KMS-11 (cell line): Measurements from ENCODE around the gene SLC66A2.

Source experiments
- H2AFZ ChIP-seq: fragments of 200-600 bp; sonication (generic); 2 replicates; pipeline ENCODE4 v1.6.1; 2016; ENCODE audit warnings: antibody characterized with exemption, mixed run types, low read depth
- H3K27ac ChIP-seq: fragments of 200-600 bp; sonication (generic); 2 replicates; pipeline ENCODE4 v1.6.1; 2016; ENCODE audit warnings: mild to moderate bottlenecking, mixed run types
- H3K27me3 ChIP-seq: fragments of 200-600 bp; sonication (generic); 2 replicates; pipeline ENCODE4 v1.6.1; 2017; ENCODE audit warnings: mild to moderate bottlenecking, low read depth, mixed run types, moderate library complexity; ENCODE audit not compliant: insufficient read depth
- H3K36me3 ChIP-seq: fragments of 200-600 bp; sonication (generic); 2 replicates; pipeline ENCODE4 v1.6.1; 2017; ENCODE audit warnings: mild to moderate bottlenecking, mixed run types; ENCODE audit not compliant: insufficient read depth
- H3K4me1 ChIP-seq: fragments of 200-600 bp; sonication (generic); 2 replicates; pipeline ENCODE4 v1.6.1; 2016; ENCODE audit warnings: mild to moderate bottlenecking, low read depth, mixed run types; ENCODE audit not compliant: poor library complexity, severe bottlenecking
- H3K4me2 ChIP-seq: fragments of 200-600 bp; sonication (generic); 2 replicates; pipeline ENCODE4 v1.7.0; 2016; ENCODE audit warnings: mild to moderate bottlenecking, mixed run types
- H3K4me3 ChIP-seq: fragments of 200-600 bp; sonication (generic); IDR thresholded peaks from 2 replicates; pipeline ENCODE4 v1.6.1; 2017; ENCODE audit warnings: low read depth, low read length, mixed read lengths; ENCODE audit not compliant: insufficient read depth
- H3K79me2 ChIP-seq: fragments of 200-600 bp; sonication (generic); 2 replicates; pipeline ENCODE4 v1.6.1; 2016; ENCODE audit warnings: low read depth, mixed run types; ENCODE audit not compliant: insufficient read depth
- H3K9ac ChIP-seq: fragments of 200-600 bp; sonication (generic); 2 replicates; pipeline ENCODE4 v1.6.1; 2016; ENCODE audit warnings: mild to moderate bottlenecking, mixed run types
- H4K20me1 ChIP-seq: fragments of 200-600 bp; sonication (generic); 2 replicates; pipeline ENCODE4 v1.6.1; 2016; ENCODE audit warnings: mild to moderate bottlenecking, mixed run types; ENCODE audit not compliant: insufficient read depth
- TF ChIP-seq, protein P1 (sequence below): fragments of 200-600 bp; sonication (generic); conservative IDR thresholded peaks from 2 replicates; pipeline ENCODE4 v1.6.1; 2017; ENCODE audit warnings: low read depth, mild to moderate bottlenecking, antibody characterized with exemption, low read length, moderate library complexity, mixed read lengths

The SLC66A2 gene

GRCh38 chr18:79905993-79906392 lies 45.5 kb downstream of the SLC66A2 start:
- TF ChIP-seq, protein P1, sequence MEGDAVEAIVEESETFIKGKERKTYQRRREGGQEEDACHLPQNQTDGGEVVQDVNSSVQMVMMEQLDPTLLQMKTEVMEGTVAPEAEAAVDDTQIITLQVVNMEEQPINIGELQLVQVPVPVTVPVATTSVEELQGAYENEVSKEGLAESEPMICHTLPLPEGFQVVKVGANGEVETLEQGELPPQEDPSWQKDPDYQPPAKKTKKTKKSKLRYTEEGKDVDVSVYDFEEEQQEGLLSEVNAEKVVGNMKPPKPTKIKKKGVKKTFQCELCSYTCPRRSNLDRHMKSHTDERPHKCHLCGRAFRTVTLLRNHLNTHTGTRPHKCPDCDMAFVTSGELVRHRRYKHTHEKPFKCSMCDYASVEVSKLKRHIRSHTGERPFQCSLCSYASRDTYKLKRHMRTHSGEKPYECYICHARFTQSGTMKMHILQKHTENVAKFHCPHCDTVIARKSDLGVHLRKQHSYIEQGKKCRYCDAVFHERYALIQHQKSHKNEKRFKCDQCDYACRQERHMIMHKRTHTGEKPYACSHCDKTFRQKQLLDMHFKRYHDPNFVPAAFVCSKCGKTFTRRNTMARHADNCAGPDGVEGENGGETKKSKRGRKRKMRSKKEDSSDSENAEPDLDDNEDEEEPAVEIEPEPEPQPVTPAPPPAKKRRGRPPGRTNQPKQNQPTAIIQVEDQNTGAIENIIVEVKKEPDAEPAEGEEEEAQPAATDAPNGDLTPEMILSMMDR, result no peak
- H4K20me1 ChIP-seq, result no peaks in the 10 kb centered on the region
- H3K4me3 ChIP-seq, result no peak overlapping the region
- no peaks in the 10 kb centered on the region for H3K36me3 ChIP-seq
- no peaks in the 10 kb centered on the region for H3K4me1 ChIP-seq
- H3K9ac ChIP-seq, result no peak overlapping the region
- no peaks in the 10 kb centered on the region for H3K79me2 ChIP-seq
- H3K27ac ChIP-seq, result no peak overlapping the region
- H3K27me3 ChIP-seq, result no peaks in the 10 kb centered on the region
- H3K4me2 ChIP-seq, result no peak overlapping the region
- no peak overlapping the region for H2AFZ ChIP-seq

DNA sequence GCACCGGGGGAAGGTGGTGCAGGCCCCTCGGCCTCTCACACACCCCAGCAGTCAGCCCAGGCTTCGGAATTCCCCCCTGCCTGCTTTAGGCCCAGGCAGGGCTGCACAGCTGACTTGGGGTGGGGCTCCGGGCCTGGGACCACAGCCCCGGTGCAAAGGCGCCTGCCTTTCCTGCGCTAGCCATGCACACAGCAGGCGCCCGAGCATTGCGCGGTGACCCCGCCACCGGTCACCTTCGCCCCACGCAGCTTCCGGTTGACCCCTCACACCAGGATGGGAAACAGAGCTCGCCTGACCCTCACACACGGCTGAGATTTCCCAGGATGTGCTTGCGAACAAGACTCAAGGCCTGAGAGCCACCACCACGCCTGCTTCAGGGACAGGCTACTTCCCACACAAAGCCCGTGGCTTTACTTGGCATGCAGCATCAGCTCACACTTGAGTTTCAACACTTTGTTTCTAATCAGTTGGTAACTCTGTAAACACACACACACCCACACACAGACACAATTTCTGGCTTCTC lies 46.0 kb downstream of the SLC66A2 start:
- TF ChIP-seq, protein P1, result no peak
- Histone ChIP-seq H3K9ac (no peak overlapping the region), H3K79me2 (no peaks in the 10 kb centered on the region), H3K4me1 (no peaks in the 10 kb centered on the region), H3K4me3 (no peak overlapping the region), H3K4me2 (no peak overlapping the region), H2AFZ (no peak overlapping the region), H4K20me1 (no peaks in the 10 kb centered on the region), H3K27ac (no peak overlapping the region), H3K27me3 (no peaks in the 10 kb centered on the region), H3K36me3 (no peaks in the 10 kb centered on the region)

DNA sequence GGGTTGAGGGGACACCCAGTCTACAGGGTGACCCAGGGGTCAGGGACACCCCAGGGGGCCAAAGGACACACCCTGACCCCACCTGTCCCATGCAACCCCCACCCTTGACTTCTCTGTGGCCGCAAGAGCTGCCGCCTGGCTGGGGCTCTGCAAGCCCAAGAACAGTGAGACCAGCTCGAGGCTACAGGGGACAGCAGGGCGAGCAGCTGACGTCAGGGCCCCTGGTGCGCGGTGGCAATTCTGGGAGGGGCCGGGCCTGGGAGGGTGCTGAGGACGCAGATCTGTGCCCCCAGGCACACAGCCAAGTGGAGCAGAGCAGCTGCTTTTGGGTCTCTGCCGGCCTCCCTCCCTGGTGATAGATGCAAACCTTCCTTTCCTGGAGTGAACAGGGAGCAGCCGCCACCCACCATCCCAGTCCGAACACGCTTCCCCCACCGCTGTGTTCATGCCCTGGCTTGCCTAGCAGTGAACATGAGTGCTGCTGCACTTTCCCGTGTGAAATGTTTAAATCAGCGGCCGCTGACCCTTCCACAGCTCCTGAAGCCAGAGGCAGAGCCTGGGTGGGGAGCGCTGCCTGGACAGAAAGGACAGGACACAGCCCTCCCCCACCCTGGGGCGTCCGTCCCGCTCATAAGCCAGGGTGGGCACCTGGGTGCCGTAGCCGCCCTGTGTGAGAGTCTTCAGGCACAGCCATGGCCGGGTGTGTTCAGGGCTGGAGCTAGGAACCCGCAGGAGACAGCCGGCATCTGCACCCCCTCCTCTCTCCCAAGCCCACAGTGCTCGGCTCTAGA lies 46.9 kb downstream of the SLC66A2 start:
- Histone ChIP-seq H3K79me2 (no peaks in the 10 kb centered on the region), H3K36me3 (no peaks in the 10 kb centered on the region), H3K27me3 (no peaks in the 10 kb centered on the region), H3K4me2 (no peak overlapping the region), H3K27ac (no peak overlapping the region), H3K4me1 (no peaks in the 10 kb centered on the region), H3K4me3 (no peak overlapping the region), H4K20me1 (no peaks in the 10 kb centered on the region), H3K9ac (no peak overlapping the region), H2AFZ (no peak overlapping the region)
- TF ChIP-seq, protein P1, result no peak

DNA sequence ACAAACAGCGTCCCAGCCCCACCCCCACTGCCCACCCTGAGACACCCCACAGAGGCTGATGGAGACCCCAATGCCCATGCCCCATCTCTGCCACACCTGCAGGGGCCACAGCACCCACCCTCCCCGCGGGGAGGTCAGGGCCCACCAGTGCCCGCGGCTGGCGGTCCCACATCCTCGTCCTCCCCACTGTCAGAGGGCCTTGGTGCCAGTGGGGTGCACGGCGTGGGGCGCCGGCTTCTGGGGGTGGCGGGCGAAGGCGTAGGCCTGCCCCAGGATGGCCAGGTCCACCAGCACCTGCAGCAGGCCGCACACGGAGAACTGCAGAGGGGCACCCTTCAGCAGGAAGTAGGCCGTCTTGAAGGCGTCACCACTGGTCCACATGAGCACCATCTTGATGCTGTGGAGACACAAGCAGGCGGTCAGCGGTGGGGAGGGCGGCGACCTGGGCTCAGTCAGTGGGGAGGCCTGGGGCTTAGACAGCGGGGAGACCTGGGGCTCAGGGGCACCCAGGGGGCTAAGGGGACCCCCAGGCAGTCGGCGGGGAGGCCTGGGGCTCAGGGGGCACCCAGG lies 47.6 kb downstream of the SLC66A2 start:
- Histone ChIP-seq H3K4me2 (no peak overlapping the region), H3K4me3 (no peak overlapping the region), H3K4me1 (no peaks in the 10 kb centered on the region), H3K79me2 (no peaks in the 10 kb centered on the region), H3K36me3 (no peaks in the 10 kb centered on the region), H3K27ac (no peak overlapping the region), H3K27me3 (no peaks in the 10 kb centered on the region), H4K20me1 (no peaks in the 10 kb centered on the region), H3K9ac (no peak overlapping the region), H2AFZ (no peak overlapping the region)
- TF ChIP-seq, protein P1, result no peak
